Caco-2 (cell line): Measurements from ENCODE around the gene CD5L. TPM values are rescaled to one million over a fixed set of nuclear protein-coding genes. Genes with fewer than 3 reads are reported as not detected.

ENCODE experiments used
- BruUV-seq: library from RNA; stranded (reverse); fragments of 400-500 nt; replicated peaks from 2 replicates; lab custom pipeline; 2021; lab: Mats Ljungman, UMichigan
- CTCF ChIA-PET: fragments of 300-600 bp; sonication (Branson Sonifier 250); formaldehyde crosslinking; loops from one replicate; lab custom pipeline; 2022; ENCODE audit warnings: antibody characterized with exemption; lab: Charles Lee
- POLR2A ChIA-PET: fragments of 300-600 bp; sonication (Branson Sonifier 250); formaldehyde crosslinking; loops from one replicate; lab custom pipeline; 2022; ENCODE audit warnings: antibody characterized with exemption; lab: Charles Lee
- DNase-seq, 2 experiments: peaks; one replicate each; pipeline versions ENCODE4 v3.0.0 to v3.0.0-alpha.2; 2020 to 2022
- H3K27me3 ChIP-seq: replicated peaks from 2 replicates; pipeline ENCODE4 v1.6.0; 2011; ENCODE audit warnings: low read length; ENCODE audit not compliant: control insufficient read depth, insufficient read depth
- H3K36me3 ChIP-seq: 2 replicates; pipeline ENCODE4 v1.5.1; 2011; ENCODE audit warnings: low read length; ENCODE audit not compliant: control insufficient read depth, insufficient read depth
- H3K4me1 ChIP-seq: fragments of 250-450 bp; sonication (Bioruptor Pico); 2 replicates; pipeline ENCODE4 v1.5.1; 2020; ENCODE audit warnings: mild to moderate bottlenecking
- H3K4me3 ChIP-seq: 2 replicates; pipeline ENCODE4 v1.5.1; 2011; ENCODE audit warnings: low read depth, mild to moderate bottlenecking, control low read depth, low read length
- H3K9me3 ChIP-seq: fragments of 250-450 bp; sonication (Bioruptor Pico); 2 replicates; pipeline ENCODE4 v1.5.1; 2020; ENCODE audit warnings: mild to moderate bottlenecking, moderate library complexity
- H3K27ac Mint-ChIP-seq: one replicate; pipeline ENCODE4 v1.8.0; 2022; ENCODE audit warnings: mixed read lengths; ENCODE audit not compliant: unreplicated experiment
- H3K27me3 Mint-ChIP-seq: one replicate; pipeline ENCODE4 v1.8.0; 2022; ENCODE audit warnings: mixed read lengths; ENCODE audit not compliant: insufficient read depth, unreplicated experiment
- H3K36me3 Mint-ChIP-seq: one replicate; pipeline ENCODE4 v1.8.0; 2022; ENCODE audit warnings: mild to moderate bottlenecking, mixed read lengths; ENCODE audit not compliant: insufficient read depth, unreplicated experiment
- H3K4me1 Mint-ChIP-seq: one replicate; pipeline ENCODE4 v1.8.0; 2022; ENCODE audit warnings: low read depth, mixed read lengths; ENCODE audit not compliant: unreplicated experiment
- H3K4me3 Mint-ChIP-seq: one replicate; pipeline ENCODE4 v1.8.0; 2022; ENCODE audit warnings: mild to moderate bottlenecking, moderate library complexity, mixed read lengths; ENCODE audit not compliant: unreplicated experiment
- H3K9me3 Mint-ChIP-seq: one replicate; pipeline ENCODE4 v1.8.0; 2022; ENCODE audit warnings: mixed read lengths; ENCODE audit not compliant: unreplicated experiment
- intact Hi-C: fragments of 100-400 bp; cut with micrococcal nuclease; formaldehyde crosslinking; loops from one replicate; pipeline ENCODE4 v1.10.0; 2022; ENCODE audit not compliant: unreplicated experiment
- total RNA-seq: library from RNA; stranded (reverse); gene quantifications from 2 replicates; pipeline ENCODE4 v1.2.3, GENCODE V29; 2022
- TF ChIP-seq, protein P1 (sequence below), 2 experiments: fragments of 200-600 bp in 1 of 2; IDR thresholded peaks; 1 replicate in 1 of 2; 2 replicates in 1 of 2; pipeline versions ENCODE4 v1.5.1 to v1.8.0; 2011 to 2022; ENCODE audit warnings: antibody characterized with exemption in 1 of 2, control low read depth in 1 of 2, inconsistent platforms in 1 of 2, low read depth in 1 of 2, low read length in 1 of 2, mild to moderate bottlenecking in 1 of 2, moderate library complexity in 1 of 2; ENCODE audit not compliant: insufficient read depth in 1 of 2, severe bottlenecking in 1 of 2, unreplicated experiment in 1 of 2

CD5L gene
- total RNA-seq, 1 experiment from 2014 or later = not detected

DNA sequence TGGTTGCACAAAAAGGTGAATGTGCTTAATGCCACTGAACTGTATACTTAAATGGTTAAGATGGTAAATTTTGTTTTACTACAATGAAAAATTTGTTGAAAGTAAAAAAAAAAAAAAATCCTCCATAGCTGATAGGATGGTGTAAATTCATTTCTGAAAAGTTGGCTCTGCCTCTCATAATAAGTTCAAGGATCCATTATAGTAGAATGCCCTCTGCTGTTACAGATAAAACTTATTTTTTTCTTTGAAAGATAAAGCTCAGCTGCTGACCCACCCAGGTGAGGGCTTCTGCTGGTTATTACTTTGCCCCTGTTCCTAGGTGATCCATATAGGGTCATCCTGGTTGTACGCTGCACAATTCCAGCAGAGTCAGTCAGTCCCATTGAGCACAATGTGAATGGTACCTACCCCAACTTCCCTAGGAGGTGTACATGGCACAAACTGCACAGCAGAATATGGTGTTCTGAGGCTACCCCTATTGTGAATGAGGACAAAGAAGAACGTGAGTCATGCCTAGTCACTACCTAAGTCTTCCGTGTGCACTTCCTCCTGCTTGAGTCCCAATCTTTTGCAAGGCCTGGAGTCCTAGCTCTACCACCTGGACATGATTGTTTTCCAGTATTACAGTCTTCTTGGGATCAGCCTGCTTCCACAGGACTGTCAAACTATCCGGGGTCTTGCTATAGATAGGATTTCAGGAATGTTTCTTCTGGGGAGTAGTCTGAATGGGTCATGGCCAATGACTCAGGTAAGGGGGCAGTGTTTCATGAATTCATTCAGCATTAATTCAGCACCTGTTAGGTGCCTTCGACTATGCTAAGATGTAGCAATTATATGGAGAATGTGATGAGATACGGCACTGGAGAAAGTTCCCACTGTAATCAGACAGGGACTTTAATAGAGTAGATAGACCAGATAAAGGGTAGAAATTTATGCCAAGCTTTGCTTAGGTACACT lies 20.8 kb upstream of the CD5L start:
- Mint-ChIP-seq H3K4me1 (no peaks in the 10 kb centered on the region), H3K4me3 (no peak overlapping the region), H3K36me3 (no peaks in the 10 kb centered on the region), H3K27me3 (peaks cover 2% of the 10 kb centered on the region), H3K9me3 (no peaks in the 10 kb centered on the region), H3K27ac (no peak overlapping the region)
- H3K9me3 ChIP-seq = no peaks in the 10 kb centered on the region
- no TSS peak for BruUV-seq
- CTCF ChIA-PET = no interaction called here
- DNase-seq = no peak
- intact Hi-C loops = no loop called here
- no peaks in the 10 kb centered on the region for H3K36me3 ChIP-seq
- no peak overlapping the region for H3K4me3 ChIP-seq
- POLR2A ChIA-PET = no interaction called here
- TF ChIP-seq, protein P1, sequence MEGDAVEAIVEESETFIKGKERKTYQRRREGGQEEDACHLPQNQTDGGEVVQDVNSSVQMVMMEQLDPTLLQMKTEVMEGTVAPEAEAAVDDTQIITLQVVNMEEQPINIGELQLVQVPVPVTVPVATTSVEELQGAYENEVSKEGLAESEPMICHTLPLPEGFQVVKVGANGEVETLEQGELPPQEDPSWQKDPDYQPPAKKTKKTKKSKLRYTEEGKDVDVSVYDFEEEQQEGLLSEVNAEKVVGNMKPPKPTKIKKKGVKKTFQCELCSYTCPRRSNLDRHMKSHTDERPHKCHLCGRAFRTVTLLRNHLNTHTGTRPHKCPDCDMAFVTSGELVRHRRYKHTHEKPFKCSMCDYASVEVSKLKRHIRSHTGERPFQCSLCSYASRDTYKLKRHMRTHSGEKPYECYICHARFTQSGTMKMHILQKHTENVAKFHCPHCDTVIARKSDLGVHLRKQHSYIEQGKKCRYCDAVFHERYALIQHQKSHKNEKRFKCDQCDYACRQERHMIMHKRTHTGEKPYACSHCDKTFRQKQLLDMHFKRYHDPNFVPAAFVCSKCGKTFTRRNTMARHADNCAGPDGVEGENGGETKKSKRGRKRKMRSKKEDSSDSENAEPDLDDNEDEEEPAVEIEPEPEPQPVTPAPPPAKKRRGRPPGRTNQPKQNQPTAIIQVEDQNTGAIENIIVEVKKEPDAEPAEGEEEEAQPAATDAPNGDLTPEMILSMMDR (IDR thresholded peaks at IDR 0.05; ENCODE audit: insufficient read depth in 1 of 2, low read depth in 1 of 2, low read length in 1 of 2, severe bottlenecking in 1 of 2, unreplicated experiment in 1 of 2) = no peak
- no peaks in the 10 kb centered on the region for H3K27me3 ChIP-seq
- H3K4me1 ChIP-seq = no peaks in the 10 kb centered on the region

DNA sequence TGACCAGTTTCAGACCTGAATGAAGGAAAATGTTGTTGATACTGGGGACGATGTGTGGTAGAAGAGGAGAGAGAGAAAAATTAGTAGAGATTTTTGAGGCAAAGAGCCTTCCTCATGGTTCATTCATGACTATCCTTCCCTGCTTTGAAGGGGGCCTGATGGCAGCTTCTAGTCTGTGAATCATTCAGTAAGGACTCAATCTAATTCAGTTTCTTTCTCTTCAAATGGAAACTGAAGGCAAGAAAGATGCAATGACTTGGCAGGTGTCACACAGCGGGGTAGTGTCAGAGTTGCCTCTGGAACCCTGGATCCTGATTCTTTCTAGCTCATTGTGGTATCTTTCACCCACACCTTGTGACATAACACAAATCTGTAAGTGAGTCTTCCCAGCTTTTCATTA lies 14.9 kb upstream of the CD5L start:
- no peaks in the 10 kb centered on the region for H3K36me3 ChIP-seq
- TF ChIP-seq, protein P1 (IDR thresholded peaks at IDR 0.05; ENCODE audit: insufficient read depth in 1 of 2, low read depth in 1 of 2, low read length in 1 of 2, severe bottlenecking in 1 of 2, unreplicated experiment in 1 of 2) = no peak
- Mint-ChIP-seq H3K4me1 (no peaks in the 10 kb centered on the region), H3K27ac (no peak overlapping the region), H3K36me3 (no peaks in the 10 kb centered on the region), H3K9me3 (no peaks in the 10 kb centered on the region), H3K27me3 (peaks cover 5% of the 10 kb centered on the region), H3K4me3 (no peak overlapping the region)
- intact Hi-C loops = loop anchor here (10.0 kb wide), 1 partner anchor 272 kb away; no protein-coding TSS in a partner anchor
- CTCF ChIA-PET = no interaction called here
- no peaks in the 10 kb centered on the region for H3K27me3 ChIP-seq
- H3K4me1 ChIP-seq = no peaks in the 10 kb centered on the region
- H3K9me3 ChIP-seq = no peaks in the 10 kb centered on the region
- H3K4me3 ChIP-seq = no peak overlapping the region
- POLR2A ChIA-PET = no interaction called here
- no peak for DNase-seq
- no TSS peak for BruUV-seq

DNA sequence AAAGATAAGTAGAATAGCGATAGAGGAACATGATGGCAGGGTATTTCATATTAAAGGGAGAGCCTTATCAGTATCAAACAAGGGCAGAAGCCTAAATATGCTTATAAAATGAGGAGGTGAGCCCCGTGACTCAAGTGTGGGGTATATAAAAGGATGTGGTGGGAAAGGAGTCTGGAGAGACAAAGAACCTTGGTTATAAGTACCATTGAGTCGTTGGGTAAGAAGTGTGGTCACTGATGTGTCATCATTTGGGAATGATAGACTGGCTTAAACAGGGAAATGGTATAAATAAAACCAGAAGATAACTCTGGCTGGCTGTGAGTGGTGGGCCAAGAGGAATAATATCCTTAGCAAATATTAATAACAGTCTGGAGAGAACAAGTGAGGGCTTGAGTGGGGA lies 10.9 kb upstream of the CD5L start:
- Histone ChIP-seq H3K4me1 (no peaks in the 10 kb centered on the region), H3K36me3 (no peaks in the 10 kb centered on the region), H3K27me3 (no peaks in the 10 kb centered on the region), H3K9me3 (no peaks in the 10 kb centered on the region), H3K4me3 (no peak overlapping the region)
- CTCF ChIA-PET = no interaction called here
- intact Hi-C loops = loop anchor here (10.0 kb wide), 1 partner anchor 268 kb away; no protein-coding TSS in a partner anchor
- TF ChIP-seq, protein P1 (IDR thresholded peaks at IDR 0.05; ENCODE audit: insufficient read depth in 1 of 2, low read depth in 1 of 2, low read length in 1 of 2, severe bottlenecking in 1 of 2, unreplicated experiment in 1 of 2) = no peak
- H3K27me3 Mint-ChIP-seq = peaks cover 7% of the 10 kb centered on the region
- DNase-seq = no peak
- H3K36me3 Mint-ChIP-seq = no peaks in the 10 kb centered on the region
- no peak overlapping the region for H3K4me3 Mint-ChIP-seq
- no TSS peak for BruUV-seq
- H3K27ac Mint-ChIP-seq = no peak overlapping the region
- H3K4me1 Mint-ChIP-seq = no peaks in the 10 kb centered on the region
- H3K9me3 Mint-ChIP-seq = no peaks in the 10 kb centered on the region
- POLR2A ChIA-PET = no interaction called here
